ENCODE measurements around the gene ANGPTL2. TPM values are rescaled to one million over a fixed set of nuclear protein-coding genes. Genes with fewer than 3 reads are reported as not detected.

The ANGPTL2 gene
- total RNA-seq, 5 donors from 2014 or later (not counting 1 experiment from before 2014, with no cell fraction given), result 0.10 to 0.82 (median 0.13) TPM; not detected in 2

- H3K27ac Mint-ChIP-seq, result no peak overlapping the region
- Histone ChIP-seq H3K9me3 (no peaks in the 10 kb centered on the region), H3K4me3 (ENCODE audit: control insufficient read depth in 1 of 2, extremely low read depth in 1 of 2, low read length in 1 of 2) (no peak overlapping the region), H3K27ac (ENCODE audit: low read length) (no peak overlapping the region), H3K4me1 (ENCODE audit: control insufficient read depth in 1 of 2, extremely low read depth in 1 of 2, insufficient read depth in 2 of 2, low read length in 2 of 2) (no peaks in the 10 kb centered on the region), H3K27me3 (replicated peaks in 1 of 2; ENCODE audit: control insufficient read depth in 2 of 2, extremely low read depth in 1 of 2, insufficient read depth in 2 of 2, low read length in 1 of 2) (no peaks in the 10 kb centered on the region), H3K36me3 (ENCODE audit: control insufficient read depth in 2 of 2, extremely low read depth in 1 of 2, insufficient read depth in 1 of 2, low read length in 1 of 2) (no peaks in the 10 kb centered on the region)
- ChIA-PET CTCF (no interaction called here), POLR2A (no interaction called here)
- DNase-seq, result no peak
- peaks cover 20% of the 10 kb centered on the region for H3K36me3 Mint-ChIP-seq
- no CpG with 5 or more reads among the region's 4 CpGs for WGBS (ENCODE audit: insufficient coverage)
- no peaks in the 10 kb centered on the region for H3K9me3 Mint-ChIP-seq
- H3K27me3 Mint-ChIP-seq, result no peaks in the 10 kb centered on the region
- H3K4me1 Mint-ChIP-seq, result peaks cover 0 to 14% (median 6%) of the 10 kb centered on the region in 3 donors
- no peak for ATAC-seq (replicated peaks in 1 of 4)
- no peak overlapping the region for H3K4me3 Mint-ChIP-seq
Observed at GRCh38 chr9:127059765-127060361, 62.6 kb downstream of the ANGPTL2 start.

DNA sequence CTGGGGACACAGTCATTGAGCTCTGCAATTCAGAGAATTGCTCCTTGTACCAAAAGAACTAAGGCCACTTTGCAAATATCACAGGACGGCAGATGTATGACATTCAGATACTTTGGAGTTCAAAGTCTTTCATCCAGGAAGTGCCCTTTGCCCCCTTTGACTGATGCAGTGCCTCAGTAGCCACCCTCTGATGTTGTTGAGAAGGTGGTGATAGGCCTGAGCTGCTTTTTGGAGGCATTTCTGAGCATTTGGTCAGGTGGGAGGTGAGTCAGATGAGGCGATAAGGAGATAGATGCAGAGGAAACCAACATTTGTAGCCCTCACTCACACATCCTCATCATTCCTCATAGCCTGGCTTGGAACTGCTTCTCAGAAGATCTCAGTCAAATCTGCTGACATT is 63.4 kb downstream of the ANGPTL2 start:
- H3K4me3 Mint-ChIP-seq, result no peak overlapping the region
- peaks cover 20% of the 10 kb centered on the region for H3K36me3 Mint-ChIP-seq
- peaks cover 0 to 14% (median 6%) of the 10 kb centered on the region in 3 donors for H3K4me1 Mint-ChIP-seq
- H3K4me3 ChIP-seq (ENCODE audit: control insufficient read depth in 1 of 2, extremely low read depth in 1 of 2, low read length in 1 of 2), result no peak overlapping the region
- H3K9me3 ChIP-seq, result no peaks in the 10 kb centered on the region
- H3K9me3 Mint-ChIP-seq, result no peaks in the 10 kb centered on the region
- H3K27me3 ChIP-seq (replicated peaks in 1 of 2; ENCODE audit: control insufficient read depth in 2 of 2, extremely low read depth in 1 of 2, insufficient read depth in 2 of 2, low read length in 1 of 2), result no peaks in the 10 kb centered on the region
- no peak for DNase-seq
- H3K27ac Mint-ChIP-seq, result no peak overlapping the region
- no peaks in the 10 kb centered on the region for H3K36me3 ChIP-seq (ENCODE audit: control insufficient read depth in 2 of 2, extremely low read depth in 1 of 2, insufficient read depth in 1 of 2, low read length in 1 of 2)
- 100% methylated on average over 1 of the region's 2 CpGs for WGBS (ENCODE audit: insufficient coverage)
- H3K4me1 ChIP-seq (ENCODE audit: control insufficient read depth in 1 of 2, extremely low read depth in 1 of 2, insufficient read depth in 2 of 2, low read length in 2 of 2), result no peaks in the 10 kb centered on the region
- ChIA-PET POLR2A (no interaction called here), CTCF (no interaction called here)
- no peaks in the 10 kb centered on the region for H3K27me3 Mint-ChIP-seq
- no peak for ATAC-seq (replicated peaks in 1 of 4)
- H3K27ac ChIP-seq (ENCODE audit: low read length), result no peak overlapping the region

DNA sequence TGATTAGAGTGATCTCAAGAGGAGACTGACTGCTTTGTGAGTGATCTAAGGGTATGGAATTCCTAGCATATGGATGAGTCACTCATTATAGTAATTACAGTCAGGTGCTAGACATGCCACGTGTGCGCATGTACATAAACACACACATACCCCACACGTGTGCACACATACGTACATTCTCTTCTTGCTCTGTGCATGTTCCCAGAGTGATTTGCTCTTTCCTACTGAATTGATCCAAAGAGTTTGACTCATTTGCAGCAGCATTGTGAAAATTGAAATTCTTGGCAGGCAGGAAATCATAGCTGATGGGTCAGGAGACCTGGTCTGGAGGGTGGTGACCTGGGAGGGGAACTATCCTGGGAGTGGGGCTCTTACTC is 63.8 kb downstream of the ANGPTL2 start:
- ChIA-PET CTCF (no interaction called here), POLR2A (no interaction called here)
- Histone ChIP-seq H3K9me3 (no peaks in the 10 kb centered on the region), H3K4me1 (ENCODE audit: control insufficient read depth in 1 of 2, extremely low read depth in 1 of 2, insufficient read depth in 2 of 2, low read length in 2 of 2) (no peaks in the 10 kb centered on the region), H3K27ac (ENCODE audit: low read length) (no peak overlapping the region), H3K36me3 (ENCODE audit: control insufficient read depth in 2 of 2, extremely low read depth in 1 of 2, insufficient read depth in 1 of 2, low read length in 1 of 2) (no peaks in the 10 kb centered on the region), H3K27me3 (replicated peaks in 1 of 2; ENCODE audit: control insufficient read depth in 2 of 2, extremely low read depth in 1 of 2, insufficient read depth in 2 of 2, low read length in 1 of 2) (no peaks in the 10 kb centered on the region), H3K4me3 (ENCODE audit: control insufficient read depth in 1 of 2, extremely low read depth in 1 of 2, low read length in 1 of 2) (no peak overlapping the region)
- H3K27ac Mint-ChIP-seq, result no peak overlapping the region
- WGBS (ENCODE audit: insufficient coverage), result no CpG with 5 or more reads among the region's 4 CpGs
- ATAC-seq (replicated peaks in 1 of 4), result no peak
- peaks cover 23% of the 10 kb centered on the region for H3K36me3 Mint-ChIP-seq
- H3K4me3 Mint-ChIP-seq, result no peak overlapping the region
- no peak for DNase-seq
- no peaks in the 10 kb centered on the region for H3K27me3 Mint-ChIP-seq
- no peaks in the 10 kb centered on the region for H3K9me3 Mint-ChIP-seq
- H3K4me1 Mint-ChIP-seq, result peaks cover 0 to 14% (median 6%) of the 10 kb centered on the region in 3 donors

DNA sequence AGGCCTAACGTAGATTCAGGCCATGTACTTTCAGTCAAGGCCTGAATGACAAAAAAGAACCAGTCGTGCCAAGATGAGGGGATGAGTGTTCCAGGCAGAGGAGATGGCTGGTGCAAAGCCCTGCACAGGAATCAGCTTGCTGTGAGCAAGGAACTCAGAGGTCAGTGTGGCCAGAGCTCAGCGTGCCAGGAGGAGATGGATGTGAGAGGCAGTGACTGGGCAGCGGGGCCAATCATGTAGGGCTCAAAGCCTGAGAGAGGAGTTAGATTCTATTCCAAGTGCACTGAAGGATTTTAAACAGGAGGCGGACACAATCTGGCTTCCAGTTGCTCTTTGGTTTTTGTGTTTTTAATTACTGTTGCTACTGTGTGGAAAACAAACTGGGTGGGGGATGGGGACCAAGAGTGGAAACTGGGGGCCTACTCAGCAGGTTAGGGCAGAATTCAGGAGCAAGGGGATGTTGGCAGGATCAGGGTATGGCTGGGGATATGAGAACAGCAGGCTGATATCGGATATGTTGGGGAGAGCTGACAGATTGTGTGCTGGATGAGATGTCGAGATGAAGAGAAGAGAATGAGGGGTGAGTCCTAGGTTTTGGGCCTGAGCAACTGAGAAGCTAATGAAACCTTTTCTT is 64.3 kb downstream of the ANGPTL2 start:
- peaks cover 0 to 14% (median 6%) of the 10 kb centered on the region in 3 donors for H3K4me1 Mint-ChIP-seq
- ATAC-seq (replicated peaks in 1 of 4), result no peak
- POLR2A ChIA-PET, result no interaction called here
- H3K4me3 Mint-ChIP-seq, result no peak overlapping the region
- H3K27me3 Mint-ChIP-seq, result no peaks in the 10 kb centered on the region
- H3K9me3 ChIP-seq, result no peaks in the 10 kb centered on the region
- WGBS (ENCODE audit: insufficient coverage), result 99% methylated on average over 6 of the region's 7 CpGs
- no peaks in the 10 kb centered on the region for H3K27me3 ChIP-seq (replicated peaks in 1 of 2; ENCODE audit: control insufficient read depth in 2 of 2, extremely low read depth in 1 of 2, insufficient read depth in 2 of 2, low read length in 1 of 2)
- H3K36me3 Mint-ChIP-seq, result peaks cover 25% of the 10 kb centered on the region
- CTCF ChIA-PET, result no interaction called here
- H3K27ac Mint-ChIP-seq, result peak overlapping the region in 1 of 2 donors; percentile 12
- H3K27ac ChIP-seq (ENCODE audit: low read length), result no peak overlapping the region
- no peaks in the 10 kb centered on the region for H3K9me3 Mint-ChIP-seq
- no peaks in the 10 kb centered on the region for H3K4me1 ChIP-seq (ENCODE audit: control insufficient read depth in 1 of 2, extremely low read depth in 1 of 2, insufficient read depth in 2 of 2, low read length in 2 of 2)
- no peak overlapping the region for H3K4me3 ChIP-seq (ENCODE audit: control insufficient read depth in 1 of 2, extremely low read depth in 1 of 2, low read length in 1 of 2)
- DNase-seq, result no peak
- H3K36me3 ChIP-seq (ENCODE audit: control insufficient read depth in 2 of 2, extremely low read depth in 1 of 2, insufficient read depth in 1 of 2, low read length in 1 of 2), result no peaks in the 10 kb centered on the region

DNA sequence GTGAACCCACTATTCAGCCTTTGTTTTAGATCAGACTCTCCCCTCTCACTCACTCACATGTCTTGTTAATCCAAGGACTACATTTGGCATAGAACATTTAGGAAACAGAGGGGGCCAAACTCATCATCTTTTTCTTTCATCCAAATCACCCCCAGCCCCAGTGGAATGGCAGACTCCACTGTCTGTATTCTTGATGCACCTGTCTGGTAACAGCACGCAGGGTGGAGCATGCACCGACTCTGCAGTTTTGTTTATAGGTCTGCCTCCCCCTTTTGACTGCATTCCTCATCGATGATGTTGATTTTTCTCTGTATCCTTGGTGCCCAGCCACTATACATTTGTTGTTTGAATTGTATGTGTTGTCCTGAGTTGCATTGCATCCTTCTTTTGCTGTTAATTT is 66.0 kb downstream of the ANGPTL2 start:
- CTCF ChIA-PET, result no interaction called here

GRCh38 chr9:127055745-127056402 is 66.6 kb downstream of the ANGPTL2 start:
- H3K4me1 Mint-ChIP-seq, result peaks cover 0 to 14% (median 6%) of the 10 kb centered on the region in 3 donors
- CTCF ChIA-PET, result no interaction called here

More for the DNA sequence above, 66.0 kb downstream of the ANGPTL2 start:
- ATAC-seq (replicated peaks in 1 of 4) (no peak), DNase-seq (no peak)
- H3K27ac ChIP-seq (ENCODE audit: low read length), result no peak overlapping the region
- H3K4me1 ChIP-seq (ENCODE audit: control insufficient read depth in 1 of 2, extremely low read depth in 1 of 2, insufficient read depth in 2 of 2, low read length in 2 of 2), result no peaks in the 10 kb centered on the region
- no peaks in the 10 kb centered on the region for H3K9me3 ChIP-seq
- no peaks in the 10 kb centered on the region for H3K36me3 ChIP-seq (ENCODE audit: control insufficient read depth in 2 of 2, extremely low read depth in 1 of 2, insufficient read depth in 1 of 2, low read length in 1 of 2)
- H3K4me3 ChIP-seq (ENCODE audit: control insufficient read depth in 1 of 2, extremely low read depth in 1 of 2, low read length in 1 of 2), result no peak overlapping the region
- Mint-ChIP-seq H3K36me3 (peaks cover 27% of the 10 kb centered on the region), H3K27ac (no peak overlapping the region), H3K4me3 (no peak overlapping the region), H3K9me3 (no peaks in the 10 kb centered on the region), H3K27me3 (no peaks in the 10 kb centered on the region), H3K4me1 (peaks cover 0 to 14% (median 6%) of the 10 kb centered on the region in 3 donors)
- H3K27me3 ChIP-seq (replicated peaks in 1 of 2; ENCODE audit: control insufficient read depth in 2 of 2, extremely low read depth in 1 of 2, insufficient read depth in 2 of 2, low read length in 1 of 2), result no peaks in the 10 kb centered on the region
- no CpG with 5 or more reads among the region's 3 CpGs for WGBS (ENCODE audit: insufficient coverage)
- POLR2A ChIA-PET, result no interaction called here

More at GRCh38 chr9:127055745-127056402, 66.6 kb downstream of the ANGPTL2 start:
- peaks cover 25% of the 10 kb centered on the region for H3K36me3 Mint-ChIP-seq
- H3K4me3 Mint-ChIP-seq, result no peak overlapping the region
- H3K27me3 ChIP-seq (replicated peaks in 1 of 2; ENCODE audit: control insufficient read depth in 2 of 2, extremely low read depth in 1 of 2, insufficient read depth in 2 of 2, low read length in 1 of 2), result no peaks in the 10 kb centered on the region
- H3K9me3 ChIP-seq, result no peaks in the 10 kb centered on the region
- DNase-seq (no peak), ATAC-seq (replicated peaks in 1 of 4) (no peak)
- H3K36me3 ChIP-seq (ENCODE audit: control insufficient read depth in 2 of 2, extremely low read depth in 1 of 2, insufficient read depth in 1 of 2, low read length in 1 of 2), result no peaks in the 10 kb centered on the region
- no peaks in the 10 kb centered on the region for H3K4me1 ChIP-seq (ENCODE audit: control insufficient read depth in 1 of 2, extremely low read depth in 1 of 2, insufficient read depth in 2 of 2, low read length in 2 of 2)
- POLR2A ChIA-PET, result no interaction called here
- H3K9me3 Mint-ChIP-seq, result no peaks in the 10 kb centered on the region
- no peaks in the 10 kb centered on the region for H3K27me3 Mint-ChIP-seq
- H3K27ac Mint-ChIP-seq, result no peak overlapping the region
- no peak overlapping the region for H3K27ac ChIP-seq (ENCODE audit: low read length)
- H3K4me3 ChIP-seq (ENCODE audit: control insufficient read depth in 1 of 2, extremely low read depth in 1 of 2, low read length in 1 of 2), result no peak overlapping the region

All from T-cell (primary cell).